ENCODE data around the gene OSBPL8. TPM values are rescaled to one million over a fixed set of nuclear protein-coding genes. Genes with fewer than 3 reads are reported as not detected.

The OSBPL8 gene
- total and polyA plus RNA-seq, 2 experiments from 2014 or later, result 64.4 to 73.4 TPM

GRCh38 chr12:76532520-76532919, 27.1 kb downstream of the OSBPL8 start:
- peaks cover 100% of the 10 kb centered on the region for H3K79me2 ChIP-seq (ENCODE audit: insufficient read depth)
- in situ Hi-C loops (cut with MboI), result no loop called here
- H3K36me3 ChIP-seq (ENCODE audit: low read depth), result no peaks in the 10 kb centered on the region
- H3K4me3 ChIP-seq, result no peak overlapping the region
- H3K9ac ChIP-seq, result no peak overlapping the region
- no peaks in the 10 kb centered on the region for H3K9me3 ChIP-seq (ENCODE audit: low read depth)
- DNase-seq, result no peak
- H2AFZ ChIP-seq, result no peak overlapping the region
- 98 to 99% methylated on average over 4 of the region's 4 CpGs for WGBS, 2 experiments (ENCODE audit: low coverage in 1 of 2, low lambda C conversion rate in 2 of 2, missing lambda C conversion rate in 2 of 2)
- H3K4me2 ChIP-seq (ENCODE audit: unreplicated experiment), result no peak overlapping the region
- H3K27me3 ChIP-seq (replicated peaks; ENCODE audit: insufficient read depth), result no peaks in the 10 kb centered on the region
- peaks cover 2% of the 10 kb centered on the region; the same call in 1 of the 2 replicates for H3F3A ChIP-seq (ENCODE audit: insufficient read depth)
- no peak overlapping the region for H3K27ac ChIP-seq
- H3K4me1 ChIP-seq (ENCODE audit: insufficient read depth), result no peaks in the 10 kb centered on the region
- TF ChIP-seq EZH2 (IDR thresholded peaks at IDR 0.05; ENCODE audit: insufficient read depth, poor library complexity, severe bottlenecking) (no peak), EZH2phosphoT487 (IDR thresholded peaks at IDR 0.05; ENCODE audit: insufficient read depth, low read depth) (no peak)
- 0 out of 2 replicates have a peak, but pooled peaks cover 4% of the 10 kb centered on the region for H4K20me1 ChIP-seq (ENCODE audit: insufficient read depth)
- H3K9me2 ChIP-seq (ENCODE audit: insufficient read depth), result no peaks in the 10 kb centered on the region

- Histone ChIP-seq H3K27me3 (replicated peaks; ENCODE audit: insufficient read depth) (no peaks in the 10 kb centered on the region), H3K27ac (no peak overlapping the region), H4K20me1 (ENCODE audit: insufficient read depth) (0 out of 2 replicates have a peak, but pooled peaks cover 4% of the 10 kb centered on the region), H3K9me2 (ENCODE audit: insufficient read depth) (no peaks in the 10 kb centered on the region), H3K4me3 (no peak overlapping the region), H3K9me3 (ENCODE audit: low read depth) (no peaks in the 10 kb centered on the region), H3K36me3 (ENCODE audit: low read depth) (no peaks in the 10 kb centered on the region), H3K4me2 (ENCODE audit: unreplicated experiment) (no peak overlapping the region), H2AFZ (no peak overlapping the region), H3K79me2 (ENCODE audit: insufficient read depth) (peaks cover 100% of the 10 kb centered on the region), H3K9ac (no peak overlapping the region), H3F3A (ENCODE audit: insufficient read depth) (peaks cover 6% of the 10 kb centered on the region; the same call in 1 of the 2 replicates), H3K4me1 (ENCODE audit: insufficient read depth) (no peaks in the 10 kb centered on the region)
- in situ Hi-C loops (cut with MboI), result no loop called here
- no peak for TF ChIP-seq EZH2 (IDR thresholded peaks at IDR 0.05; ENCODE audit: insufficient read depth, poor library complexity, severe bottlenecking)
- TF ChIP-seq EZH2phosphoT487 (IDR thresholded peaks at IDR 0.05; ENCODE audit: insufficient read depth, low read depth), result no peak
- DNase-seq, result no peak
Measured at GRCh38 chr12:76531056-76531455, 28.5 kb downstream of the OSBPL8 start.

- Histone ChIP-seq H4K20me1 (ENCODE audit: insufficient read depth) (0 out of 2 replicates have a peak, but pooled peaks cover 4% of the 10 kb centered on the region), H3K4me3 (no peak overlapping the region), H3K9me3 (ENCODE audit: low read depth) (no peaks in the 10 kb centered on the region), H3K79me2 (ENCODE audit: insufficient read depth) (peaks cover 100% of the 10 kb centered on the region), H3K27ac (no peak overlapping the region), H3K36me3 (ENCODE audit: low read depth) (no peaks in the 10 kb centered on the region), H3K27me3 (replicated peaks; ENCODE audit: insufficient read depth) (no peaks in the 10 kb centered on the region), H3K4me2 (ENCODE audit: unreplicated experiment) (no peak overlapping the region), H2AFZ (no peak overlapping the region), H3K4me1 (ENCODE audit: insufficient read depth) (no peaks in the 10 kb centered on the region), H3K9me2 (ENCODE audit: insufficient read depth) (no peaks in the 10 kb centered on the region), H3K9ac (no peak overlapping the region), H3F3A (ENCODE audit: insufficient read depth) (peaks cover 6% of the 10 kb centered on the region; the same call in 1 of the 2 replicates)
- no peak for TF ChIP-seq EZH2phosphoT487 (IDR thresholded peaks at IDR 0.05; ENCODE audit: insufficient read depth, low read depth)
- TF ChIP-seq EZH2 (IDR thresholded peaks at IDR 0.05; ENCODE audit: insufficient read depth, poor library complexity, severe bottlenecking), result no peak
- WGBS, 2 experiments (ENCODE audit: low coverage in 1 of 2, low lambda C conversion rate in 2 of 2, missing lambda C conversion rate in 2 of 2), result 97 to 100% methylated on average over 1 of the region's 1 CpG
- in situ Hi-C loops (cut with MboI), result no loop called here
- DNase-seq, result no peak
Measured at GRCh38 chr12:76530516-76530915, 29.1 kb downstream of the OSBPL8 start.

GRCh38 chr12:76529226-76529918, 30.2 kb downstream of the OSBPL8 start:
- H3K9ac ChIP-seq, result no peak overlapping the region
- H3K9me2 ChIP-seq (ENCODE audit: insufficient read depth), result no peaks in the 10 kb centered on the region
- H4K20me1 ChIP-seq (ENCODE audit: insufficient read depth), result 0 out of 2 replicates have a peak, but pooled peaks cover 4% of the 10 kb centered on the region
- peaks cover 100% of the 10 kb centered on the region for H3K79me2 ChIP-seq (ENCODE audit: insufficient read depth)
- DNase-seq, result no peak
- H3K27ac ChIP-seq, result no peak overlapping the region
- no peak overlapping the region for H3K4me3 ChIP-seq
- no peaks in the 10 kb centered on the region for H3K4me1 ChIP-seq (ENCODE audit: insufficient read depth)
- 86 to 89% methylated on average over 4 of the region's 4 CpGs for WGBS, 2 experiments (ENCODE audit: low coverage in 1 of 2, low lambda C conversion rate in 2 of 2, missing lambda C conversion rate in 2 of 2)
- H3F3A ChIP-seq (ENCODE audit: insufficient read depth), result peaks cover 6% of the 10 kb centered on the region; the same call in 1 of the 2 replicates
- no peak overlapping the region for H2AFZ ChIP-seq
- H3K36me3 ChIP-seq (ENCODE audit: low read depth), result no peaks in the 10 kb centered on the region
- no peak overlapping the region for H3K4me2 ChIP-seq (ENCODE audit: unreplicated experiment)
- in situ Hi-C loops (cut with MboI), result no loop called here
- H3K27me3 ChIP-seq (replicated peaks; ENCODE audit: insufficient read depth), result no peaks in the 10 kb centered on the region
- no peak for TF ChIP-seq EZH2phosphoT487 (IDR thresholded peaks at IDR 0.05; ENCODE audit: insufficient read depth, low read depth)
- no peak for TF ChIP-seq EZH2 (IDR thresholded peaks at IDR 0.05; ENCODE audit: insufficient read depth, poor library complexity, severe bottlenecking)
- no peaks in the 10 kb centered on the region for H3K9me3 ChIP-seq (ENCODE audit: low read depth)
